Right lobe of liver (tissue), 6 donors: ENCODE measurements around the gene UGT1A9. TPM values are rescaled to one million over a fixed set of nuclear protein-coding genes. Genes with fewer than 3 reads are reported as not detected.
"Not testable (repeated sequence)": the region's sequence is repeated elsewhere in the genome, so short reads cannot be mapped to it uniquely, and the experiment has no call there.

Experiments used
- ATAC-seq, 4 donors: fragments of 200-7000 bp; cut with Tn5 transposase; one replicate each; pipeline ENCODE4 v1.9.1; 2020; ENCODE audit warnings: mild to moderate bottlenecking in 4 of 4, moderate library complexity in 4 of 4
- DNase-seq, 3 donors: peaks; one replicate each; pipeline ENCODE4 v3.0.0-alpha.2; 2020
- H3K27ac ChIP-seq, 3 donors: fragments of 200-600 bp; one replicate each; pipeline ENCODE4 v1.8.0; 2022
- H3K27me3 ChIP-seq, 2 donors: fragments of 200-600 bp; one replicate each; pipeline ENCODE4 v1.8.0; 2022
- H3K36me3 ChIP-seq, 4 donors: fragments of 200-600 bp; sonication (generic) in 1 of 4; one replicate each; pipeline versions ENCODE4 v1.5.1 to v1.8.0; 2017 to 2022; ENCODE audit warnings: control low read depth in 1 of 4
- H3K4me1 ChIP-seq, 4 donors: fragments of 200-600 bp; sonication (generic) in 1 of 4; one replicate each; pipeline versions ENCODE4 v1.5.1 to v1.8.0; 2017 to 2022; ENCODE audit warnings: control low read depth in 1 of 4
- H3K4me3 ChIP-seq, 3 donors: fragments of 200-600 bp; one replicate each; pipeline ENCODE4 v1.8.0; 2022
- H3K9me3 ChIP-seq, 4 donors: fragments of 200-600 bp; sonication (generic) in 1 of 4; one replicate each; pipeline versions ENCODE4 v1.5.1 to v1.8.0; 2017 to 2022; ENCODE audit warnings: control low read depth in 1 of 4
- CTCF ChIP-seq, 4 donors: fragments of 200-600 bp in 3 of 4; fragments of 450-650 bp in 1 of 4; IDR thresholded peaks; one replicate each; pipeline versions ENCODE4 v1.5.1 to v1.8.0; 2016 to 2022; ENCODE audit warnings: antibody characterized with exemption in 4 of 4, mild to moderate bottlenecking in 2 of 4
- POLR2A ChIP-seq: fragments of 450-650 bp; IDR thresholded peaks from one replicate; pipeline ENCODE4 v1.6.1; 2017; ENCODE audit warnings: antibody characterized with exemption, mild to moderate bottlenecking
- WGBS: methylation state at CpG from one replicate; pipeline ENCODE4 v1.1.6; 2018; ENCODE audit warnings: low coverage, low lambda C conversion rate; ENCODE audit not compliant: insufficient coverage; ENCODE audit errors: missing lambda C conversion rate; 5-methylcytosine and 5-hydroxymethylcytosine counted together
- intact Hi-C, 2 donors: fragments of 100-400 bp; cut with DNase I; formaldehyde crosslinking; loops; one replicate each; pipeline versions ENCODE4 v1.11.2 to v1.14.1; 2022
- total RNA-seq, 6 experiments: library from RNA; depleted of rRNA in 2 of 6; stranded (reverse); fragments of >200 nt in 2 of 6; fragmentation: NEBNext Ultra II Directional in 3 of 6; extraction: Animal tissue kit (Norgen Biotek cat#: 25700) in 3 of 6; gene quantifications; one replicate each; pipeline versions ENCODE4 v1.1.0 to v1.2.4, GENCODE V29; 2016 to 2023
- donor health status: DM: no; HTN: yes; CAD: no.
- donor health status: DM: no; HTN: no; CAD: no.
- donor health status: DM: no; HTN: no; CAD: no.
- donor health status: DM: no; HTN: yes; CAD: no.
- donor health status: DM: no; HTN: yes; CAD: no.

The UGT1A9 gene
- total RNA-seq, 6 experiments from 2014 or later = 91.6 to 365 (median 108) TPM

- Histone ChIP-seq H3K4me1 (peaks cover 0 to 49% (median 14%) of the 10 kb centered on the region in 4 donors), H3K27me3 (no peaks in the 10 kb centered on the region), H3K36me3 (peaks cover 0 to 11% (median 0%) of the 10 kb centered on the region in 4 donors), H3K4me3 (peak overlapping the region in 1 of 3 donors; percentile 37), H3K27ac (peak overlapping the region in 2 of 3 donors; percentile 28 to 92), H3K9me3 (no peaks in the 10 kb centered on the region)
- ATAC-seq (peak; percentile 45 to 89 (median 78)), DNase-seq (peak in 1 of 3 donors; percentile 76)
- WGBS = 27% methylated on average over 5 of the region's 5 CpGs
- intact Hi-C loops = no loop called here
- TF ChIP-seq POLR2A = no peak
- TF ChIP-seq CTCF (IDR thresholded peaks at IDR 0.05) = no peak
Measured at GRCh38 chr2:233745073-233745755, 73.5 kb downstream of the UGT1A9 start.

- peak overlapping the region in 2 of 3 donors; percentile 28 to 92 for H3K27ac ChIP-seq
- H3K36me3 ChIP-seq = peaks cover 0 to 11% (median 0%) of the 10 kb centered on the region in 4 donors
- ATAC-seq, intact Hi-C loops, H3K9me3 ChIP-seq, DNase-seq, H3K27me3 ChIP-seq: not testable (repeated sequence)
- H3K4me1 ChIP-seq = peaks cover 0 to 44% (median 14%) of the 10 kb centered on the region in 4 donors
- peak overlapping the region in 1 of 3 donors; percentile 37 for H3K4me3 ChIP-seq
- WGBS = 41% methylated on average over 2 of the region's 2 CpGs
Measured at GRCh38 chr2:233745838-233746237, 74.1 kb downstream of the UGT1A9 start.

GRCh38 chr2:233746475-233747282 is 75.0 kb downstream of the UGT1A9 start:
- DNase-seq (peak in 1 of 3 donors; percentile 76), ATAC-seq (peak; percentile 30 to 52 (median 42))
- H3K27me3 ChIP-seq = no peaks in the 10 kb centered on the region
- H3K36me3 ChIP-seq = peaks cover 0 to 11% (median 0%) of the 10 kb centered on the region in 4 donors
- H3K27ac ChIP-seq = peak overlapping the region in 2 of 3 donors; percentile 28 to 92
- intact Hi-C loops = no loop called here
- peak overlapping the region in 1 of 3 donors; percentile 65 for H3K4me3 ChIP-seq
- no peaks in the 10 kb centered on the region for H3K9me3 ChIP-seq
- peaks cover 0 to 43% (median 17%) of the 10 kb centered on the region in 4 donors for H3K4me1 ChIP-seq
- 42% methylated on average over 8 of the region's 10 CpGs for WGBS
- TF ChIP-seq CTCF (IDR thresholded peaks at IDR 0.05) (no peak), POLR2A (no peak)

- Histone ChIP-seq H3K27ac (peak overlapping the region in 1 of 3 donors; percentile 92), H3K9me3 (no peaks in the 10 kb centered on the region), H3K36me3 (peaks cover 0 to 8% (median 0%) of the 10 kb centered on the region in 4 donors), H3K4me3 (peak overlapping the region in 1 of 3 donors; percentile 65), H3K4me1 (peaks cover 0 to 43% (median 17%) of the 10 kb centered on the region in 4 donors), H3K27me3 (no peaks in the 10 kb centered on the region)
- ATAC-seq (no peak), DNase-seq (no peak)
- TF ChIP-seq POLR2A (no peak), CTCF (IDR thresholded peaks at IDR 0.05) (no peak)
- 86% methylated on average over 1 of the region's 6 CpGs for WGBS
- intact Hi-C loops = no loop called here
Measured at GRCh38 chr2:233747283-233747544, 75.5 kb downstream of the UGT1A9 start.

- H3K36me3 ChIP-seq, H3K9me3 ChIP-seq, intact Hi-C loops, DNase-seq, H3K27me3 ChIP-seq, ATAC-seq: not testable (repeated sequence)
- peaks cover 0 to 50% (median 8%) of the 10 kb centered on the region in 4 donors for H3K4me1 ChIP-seq
- H3K4me3 ChIP-seq = peak overlapping the region in 1 of 3 donors; percentile 65
- 81% methylated on average over 2 of the region's 2 CpGs for WGBS
- peak overlapping the region in 1 of 3 donors; percentile 92 for H3K27ac ChIP-seq
Measured at GRCh38 chr2:233750689-233751088, 79.0 kb downstream of the UGT1A9 start.

- H3K27me3 ChIP-seq, ATAC-seq, H3K9me3 ChIP-seq, intact Hi-C loops, DNase-seq, H3K36me3 ChIP-seq: not testable (repeated sequence)
- peak overlapping the region in 1 of 3 donors; percentile 92 for H3K27ac ChIP-seq
- peaks cover 0 to 50% (median 5%) of the 10 kb centered on the region in 4 donors for H3K4me1 ChIP-seq
- WGBS = 56% methylated on average over 2 of the region's 2 CpGs
- peak overlapping the region in 1 of 3 donors; percentile 65 for H3K4me3 ChIP-seq
Measured at GRCh38 chr2:233751212-233752009, 79.7 kb downstream of the UGT1A9 start.
